WTC11 (cell line): ENCODE data around the gene SORCS2. TPM values are rescaled to one million over a fixed set of nuclear protein-coding genes. Genes with fewer than 3 reads are reported as not detected.

ENCODE experiments used
- ATAC-seq: fragments of 200-7000 bp; cut with Tn5 transposase; 2 replicates; pipeline ENCODE4 v1.10.0; 2021; ENCODE audit warnings: mild to moderate bottlenecking, moderate library complexity
- CTCF ChIA-PET: fragments of 300-600 bp; sonication (Branson Sonifier 250); formaldehyde crosslinking; loops from one replicate; lab custom pipeline; 2021; ENCODE audit warnings: antibody characterized with exemption; lab: Charles Lee
- POLR2A ChIA-PET: fragments of 350-600 bp; sonication (Branson Sonifier 250); formaldehyde crosslinking; loops from one replicate; lab custom pipeline; 2021; ENCODE audit warnings: antibody characterized with exemption; lab: Charles Lee
- DNase-seq: peaks from one replicate; pipeline ENCODE4 v3.0.0; 2021; ENCODE audit warnings: low spot score
- H3K27ac Mint-ChIP-seq: 2 replicates; pipeline ENCODE4 v1.8.0; 2021; ENCODE audit warnings: mixed read lengths
- H3K27me3 Mint-ChIP-seq: 2 replicates; pipeline ENCODE4 v1.8.0; 2021; ENCODE audit warnings: low read depth, mild to moderate bottlenecking, moderate library complexity, mixed read lengths
- H3K36me3 Mint-ChIP-seq: 2 replicates; pipeline ENCODE4 v1.8.0; 2021; ENCODE audit warnings: mixed read lengths
- H3K4me1 Mint-ChIP-seq: 2 replicates; pipeline ENCODE4 v1.8.0; 2022; ENCODE audit warnings: mixed read lengths
- H3K4me3 Mint-ChIP-seq: 2 replicates; pipeline ENCODE4 v1.8.0; 2021; ENCODE audit warnings: mild to moderate bottlenecking, moderate library complexity, mixed read lengths
- H3K9me3 Mint-ChIP-seq: 2 replicates; pipeline ENCODE4 v1.8.0; 2021; ENCODE audit warnings: mixed read lengths
- CBFB ChIP-seq: sonication (generic); formaldehyde crosslinking; IDR thresholded peaks from 2 replicates; pipeline ENCODE4 v1.8.1; 2022; ENCODE audit warnings: mild to moderate bottlenecking, low read depth, missing genetic modification reagents
- EMX1 ChIP-seq: fragments of 250-450 bp; sonication (Bioruptor Pico); IDR thresholded peaks from 2 replicates; pipeline ENCODE4 v1.8.0; 2021; ENCODE audit warnings: mild to moderate bottlenecking
- FOXK1 ChIP-seq: sonication (generic); formaldehyde crosslinking; IDR thresholded peaks from 2 replicates; pipeline ENCODE4 v1.8.0; 2022; ENCODE audit warnings: mild to moderate bottlenecking, moderate library complexity, missing genetic modification reagents
- GRHL2 ChIP-seq: fragments of 250-450 bp; sonication (Bioruptor Pico); IDR thresholded peaks from 2 replicates; pipeline ENCODE4 v1.8.0; 2022; ENCODE audit warnings: mild to moderate bottlenecking, moderate library complexity; ENCODE audit not compliant: insufficient replicate concordance, severe bottlenecking
- IRF2 ChIP-seq: sonication (generic); formaldehyde crosslinking; IDR thresholded peaks from 2 replicates; pipeline ENCODE4 v1.8.0; 2022; ENCODE audit warnings: low read depth, missing genetic modification reagents, borderline replicate concordance
- NFE2L1 ChIP-seq: sonication (generic); formaldehyde crosslinking; IDR thresholded peaks from 2 replicates; pipeline ENCODE4 v1.8.1; 2023; ENCODE audit warnings: missing genetic modification reagents
- RORB ChIP-seq: fragments of 250-450 bp; sonication (Bioruptor Pico); IDR thresholded peaks from 2 replicates; pipeline ENCODE4 v1.9.0; 2021; ENCODE audit warnings: mild to moderate bottlenecking
- SP1 ChIP-seq: sonication (generic); formaldehyde crosslinking; conservative IDR thresholded peaks from 2 replicates; pipeline ENCODE4 v1.8.1; 2022; ENCODE audit warnings: missing genetic modification reagents
- ZNF121 ChIP-seq: sonication (generic); formaldehyde crosslinking; IDR thresholded peaks from 2 replicates; pipeline ENCODE4 v1.8.0; 2023; ENCODE audit warnings: missing genetic modification reagents
- ZNF219 ChIP-seq: sonication (generic); formaldehyde crosslinking; IDR thresholded peaks from 2 replicates; pipeline ENCODE4 v1.8.0; 2023; ENCODE audit warnings: missing genetic modification reagents, mild to moderate bottlenecking, borderline replicate concordance
- ZNF232 ChIP-seq: sonication (generic); formaldehyde crosslinking; IDR thresholded peaks from 2 replicates; pipeline ENCODE4 v1.8.0; 2022; ENCODE audit warnings: mild to moderate bottlenecking, missing genetic modification reagents
- ZNF263 ChIP-seq: sonication (generic); formaldehyde crosslinking; IDR thresholded peaks from 2 replicates; pipeline ENCODE4 v1.8.1; 2022; ENCODE audit warnings: low read depth, mild to moderate bottlenecking, moderate library complexity, missing genetic modification reagents
- ZNF396 ChIP-seq: fragments of 250-450 bp; sonication (Bioruptor Pico); IDR thresholded peaks from 2 replicates; pipeline ENCODE4 v1.8.0; 2021; ENCODE audit warnings: mild to moderate bottlenecking, moderate library complexity, borderline replicate concordance
- ZNF423 ChIP-seq: fragments of 250-450 bp; sonication (Bioruptor Pico); IDR thresholded peaks from 2 replicates; pipeline ENCODE4 v2.1.2; 2022; ENCODE audit warnings: mild to moderate bottlenecking, moderate library complexity
- ZNF671 ChIP-seq: fragments of 250-450 bp; sonication (Bioruptor Pico); IDR thresholded peaks from 2 replicates; pipeline ENCODE4 v1.8.0; 2021; ENCODE audit warnings: mild to moderate bottlenecking
- total RNA-seq: library from RNA; stranded (reverse); gene quantifications from 3 replicates; pipeline ENCODE4 v1.2.3, GENCODE V29; 2021
- TF ChIP-seq, protein P1 (sequence below): sonication (generic); formaldehyde crosslinking; IDR thresholded peaks from 2 replicates; pipeline ENCODE4 v1.8.1; 2022; ENCODE audit warnings: mild to moderate bottlenecking, missing genetic modification reagents, moderate library complexity, borderline replicate concordance
- TF ChIP-seq, protein P2 (sequence below): sonication (generic); formaldehyde crosslinking; IDR thresholded peaks from 2 replicates; pipeline ENCODE4 v1.8.0; 2022; ENCODE audit warnings: mild to moderate bottlenecking, missing genetic modification reagents
- TF ChIP-seq, protein P3 (sequence below): sonication (generic); formaldehyde crosslinking; IDR thresholded peaks from 2 replicates; pipeline ENCODE4 v1.8.0; 2022; ENCODE audit warnings: mild to moderate bottlenecking, missing genetic modification reagents
- TF ChIP-seq, protein P4 (sequence below): sonication (generic); formaldehyde crosslinking; conservative IDR thresholded peaks from 2 replicates; pipeline ENCODE4 v1.8.1; 2022; ENCODE audit warnings: mild to moderate bottlenecking, missing genetic modification reagents
- TF ChIP-seq, protein P5 (sequence below): fragments of 250-450 bp; sonication (Bioruptor Pico); IDR thresholded peaks from 2 replicates; pipeline ENCODE4 v1.9.0; 2021; ENCODE audit warnings: mild to moderate bottlenecking, borderline replicate concordance
- TF ChIP-seq, protein P6 (sequence below): sonication (generic); formaldehyde crosslinking; IDR thresholded peaks from 2 replicates; pipeline ENCODE4 v1.8.1; 2023; ENCODE audit warnings: mild to moderate bottlenecking, missing genetic modification reagents
- TF ChIP-seq, protein P7 (sequence below): fragments of 200-600 bp; IDR thresholded peaks from 2 replicates; pipeline ENCODE4 v1.8.0; 2022; ENCODE audit warnings: antibody characterized with exemption
- TF ChIP-seq, protein P8 (sequence below): sonication (generic); formaldehyde crosslinking; IDR thresholded peaks from 2 replicates; pipeline ENCODE4 v1.8.1; 2022; ENCODE audit warnings: low read depth, missing genetic modification reagents, borderline replicate concordance

The SORCS2 gene
- total RNA-seq, 1 experiment from 2014 or later = 6.6 TPM

DNA sequence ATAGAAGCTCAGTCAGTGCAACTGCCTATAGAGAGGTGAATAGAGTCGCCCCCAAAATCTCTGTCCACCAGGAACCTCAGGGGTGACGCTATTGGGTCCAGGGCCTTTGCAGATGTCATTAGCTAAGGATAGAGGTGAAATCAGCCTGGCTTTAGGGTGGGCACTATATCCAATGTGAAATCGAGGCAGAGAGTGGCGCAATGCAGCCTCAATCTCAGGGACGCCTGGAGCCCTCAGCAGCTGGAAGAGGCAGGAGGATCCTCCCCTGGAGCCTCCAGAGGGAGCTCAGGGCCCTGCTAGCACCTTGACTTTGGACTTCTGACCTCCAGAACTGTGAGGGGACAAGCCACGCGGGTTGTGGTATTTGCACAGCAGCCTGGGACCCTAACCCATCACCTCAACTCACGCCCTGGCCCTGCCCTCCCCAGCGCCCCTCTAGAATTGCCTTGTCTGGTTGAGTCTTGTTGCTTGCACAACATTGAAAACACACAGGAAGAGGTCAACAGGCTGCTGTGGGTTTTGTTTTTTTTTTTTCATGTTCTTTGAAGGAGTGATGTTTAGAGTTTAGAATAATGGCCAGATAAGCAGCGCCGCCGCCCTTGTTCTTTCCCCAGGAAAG lies 331.8 kb downstream of the SORCS2 start:
- Mint-ChIP-seq H3K4me3 (no peak overlapping the region), H3K27ac (no peak overlapping the region), H3K36me3 (no peaks in the 10 kb centered on the region), H3K9me3 (no peaks in the 10 kb centered on the region), H3K27me3 (no peaks in the 10 kb centered on the region; the same call in 1 of the 2 replicates), H3K4me1 (peaks cover 17% of the 10 kb centered on the region)
- POLR2A ChIA-PET = no interaction called here
- CTCF ChIA-PET = interaction anchor here (1.0 to 1.1 kb wide), 2 partner anchors 124 to 126 kb away, joined by 3 to 5 read pairs; no protein-coding TSS in a partner anchor
- ATAC-seq (no peak), DNase-seq (no peak)
- TF ChIP-seq, protein P1, sequence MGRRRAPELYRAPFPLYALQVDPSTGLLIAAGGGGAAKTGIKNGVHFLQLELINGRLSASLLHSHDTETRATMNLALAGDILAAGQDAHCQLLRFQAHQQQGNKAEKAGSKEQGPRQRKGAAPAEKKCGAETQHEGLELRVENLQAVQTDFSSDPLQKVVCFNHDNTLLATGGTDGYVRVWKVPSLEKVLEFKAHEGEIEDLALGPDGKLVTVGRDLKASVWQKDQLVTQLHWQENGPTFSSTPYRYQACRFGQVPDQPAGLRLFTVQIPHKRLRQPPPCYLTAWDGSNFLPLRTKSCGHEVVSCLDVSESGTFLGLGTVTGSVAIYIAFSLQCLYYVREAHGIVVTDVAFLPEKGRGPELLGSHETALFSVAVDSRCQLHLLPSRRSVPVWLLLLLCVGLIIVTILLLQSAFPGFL (CRISPR knock-in tag) = no peak
- TF ChIP-seq, protein P2, sequence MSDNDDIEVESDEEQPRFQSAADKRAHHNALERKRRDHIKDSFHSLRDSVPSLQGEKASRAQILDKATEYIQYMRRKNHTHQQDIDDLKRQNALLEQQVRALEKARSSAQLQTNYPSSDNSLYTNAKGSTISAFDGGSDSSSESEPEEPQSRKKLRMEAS (CRISPR knock-in tag) = no peak
- no peak for TF ChIP-seq RORB (CRISPR knock-in tag)
- no peak for TF ChIP-seq CBFB (CRISPR knock-in tag)
- TF ChIP-seq, protein P3, sequence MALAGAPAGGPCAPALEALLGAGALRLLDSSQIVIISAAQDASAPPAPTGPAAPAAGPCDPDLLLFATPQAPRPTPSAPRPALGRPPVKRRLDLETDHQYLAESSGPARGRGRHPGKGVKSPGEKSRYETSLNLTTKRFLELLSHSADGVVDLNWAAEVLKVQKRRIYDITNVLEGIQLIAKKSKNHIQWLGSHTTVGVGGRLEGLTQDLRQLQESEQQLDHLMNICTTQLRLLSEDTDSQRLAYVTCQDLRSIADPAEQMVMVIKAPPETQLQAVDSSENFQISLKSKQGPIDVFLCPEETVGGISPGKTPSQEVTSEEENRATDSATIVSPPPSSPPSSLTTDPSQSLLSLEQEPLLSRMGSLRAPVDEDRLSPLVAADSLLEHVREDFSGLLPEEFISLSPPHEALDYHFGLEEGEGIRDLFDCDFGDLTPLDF (CRISPR knock-in tag) = no peak
- no peak for TF ChIP-seq SP1 (CRISPR knock-in tag)
- no peak for TF ChIP-seq ZNF232 (CRISPR knock-in tag)
- no peak for TF ChIP-seq ZNF671 (CRISPR knock-in tag)
- no peak for TF ChIP-seq NFE2L1 (CRISPR knock-in tag)
- no peak for TF ChIP-seq ZNF263 (CRISPR knock-in tag)
- TF ChIP-seq FOXK1 (CRISPR knock-in tag) = no peak
- TF ChIP-seq, protein P4, sequence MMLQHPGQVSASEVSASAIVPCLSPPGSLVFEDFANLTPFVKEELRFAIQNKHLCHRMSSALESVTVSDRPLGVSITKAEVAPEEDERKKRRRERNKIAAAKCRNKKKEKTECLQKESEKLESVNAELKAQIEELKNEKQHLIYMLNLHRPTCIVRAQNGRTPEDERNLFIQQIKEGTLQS (CRISPR knock-in tag) = no peak
- TF ChIP-seq EMX1 (CRISPR knock-in tag) = no peak
- no peak for TF ChIP-seq IRF2 (CRISPR knock-in tag)
- TF ChIP-seq ZNF396 (CRISPR knock-in tag) = no peak
- TF ChIP-seq ZNF219 (CRISPR knock-in tag) = no peak
- TF ChIP-seq, protein P5, sequence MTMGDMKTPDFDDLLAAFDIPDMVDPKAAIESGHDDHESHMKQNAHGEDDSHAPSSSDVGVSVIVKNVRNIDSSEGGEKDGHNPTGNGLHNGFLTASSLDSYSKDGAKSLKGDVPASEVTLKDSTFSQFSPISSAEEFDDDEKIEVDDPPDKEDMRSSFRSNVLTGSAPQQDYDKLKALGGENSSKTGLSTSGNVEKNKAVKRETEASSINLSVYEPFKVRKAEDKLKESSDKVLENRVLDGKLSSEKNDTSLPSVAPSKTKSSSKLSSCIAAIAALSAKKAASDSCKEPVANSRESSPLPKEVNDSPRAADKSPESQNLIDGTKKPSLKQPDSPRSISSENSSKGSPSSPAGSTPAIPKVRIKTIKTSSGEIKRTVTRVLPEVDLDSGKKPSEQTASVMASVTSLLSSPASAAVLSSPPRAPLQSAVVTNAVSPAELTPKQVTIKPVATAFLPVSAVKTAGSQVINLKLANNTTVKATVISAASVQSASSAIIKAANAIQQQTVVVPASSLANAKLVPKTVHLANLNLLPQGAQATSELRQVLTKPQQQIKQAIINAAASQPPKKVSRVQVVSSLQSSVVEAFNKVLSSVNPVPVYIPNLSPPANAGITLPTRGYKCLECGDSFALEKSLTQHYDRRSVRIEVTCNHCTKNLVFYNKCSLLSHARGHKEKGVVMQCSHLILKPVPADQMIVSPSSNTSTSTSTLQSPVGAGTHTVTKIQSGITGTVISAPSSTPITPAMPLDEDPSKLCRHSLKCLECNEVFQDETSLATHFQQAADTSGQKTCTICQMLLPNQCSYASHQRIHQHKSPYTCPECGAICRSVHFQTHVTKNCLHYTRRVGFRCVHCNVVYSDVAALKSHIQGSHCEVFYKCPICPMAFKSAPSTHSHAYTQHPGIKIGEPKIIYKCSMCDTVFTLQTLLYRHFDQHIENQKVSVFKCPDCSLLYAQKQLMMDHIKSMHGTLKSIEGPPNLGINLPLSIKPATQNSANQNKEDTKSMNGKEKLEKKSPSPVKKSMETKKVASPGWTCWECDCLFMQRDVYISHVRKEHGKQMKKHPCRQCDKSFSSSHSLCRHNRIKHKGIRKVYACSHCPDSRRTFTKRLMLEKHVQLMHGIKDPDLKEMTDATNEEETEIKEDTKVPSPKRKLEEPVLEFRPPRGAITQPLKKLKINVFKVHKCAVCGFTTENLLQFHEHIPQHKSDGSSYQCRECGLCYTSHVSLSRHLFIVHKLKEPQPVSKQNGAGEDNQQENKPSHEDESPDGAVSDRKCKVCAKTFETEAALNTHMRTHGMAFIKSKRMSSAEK = no peak

DNA sequence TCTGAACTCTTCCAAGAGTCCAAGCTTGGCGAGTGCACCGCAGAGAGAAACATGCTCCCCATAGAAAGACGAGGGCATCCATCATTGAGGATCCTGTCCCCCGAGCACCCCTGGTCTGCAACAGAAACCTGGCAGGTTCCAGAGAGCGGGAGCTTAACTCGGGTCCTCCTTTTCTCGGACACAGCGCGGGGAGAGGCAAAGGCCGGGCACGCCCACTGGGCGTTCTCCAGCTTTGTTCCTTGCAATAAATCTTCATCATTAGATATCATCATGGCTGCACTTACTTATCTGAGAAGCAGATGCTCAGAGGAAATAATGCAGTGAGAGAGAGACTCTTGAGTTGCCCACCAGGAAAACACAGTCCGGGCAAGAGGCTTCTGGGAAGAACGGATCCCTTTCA lies 332.5 kb downstream of the SORCS2 start:
- H3K27ac Mint-ChIP-seq = no peak overlapping the region
- ChIA-PET CTCF (no interaction called here), POLR2A (no interaction called here)
- H3K4me1 Mint-ChIP-seq = peaks cover 24% of the 10 kb centered on the region
- no peak for ATAC-seq
- H3K36me3 Mint-ChIP-seq = no peaks in the 10 kb centered on the region
- no peaks in the 10 kb centered on the region; the same call in 1 of the 2 replicates for H3K27me3 Mint-ChIP-seq
- no peaks in the 10 kb centered on the region for H3K9me3 Mint-ChIP-seq
- no peak for DNase-seq
- no peak overlapping the region for H3K4me3 Mint-ChIP-seq
- no peak for TF ChIP-seq ZNF121 (CRISPR knock-in tag)
- no peak for TF ChIP-seq ZNF423
- TF ChIP-seq, protein P6, sequence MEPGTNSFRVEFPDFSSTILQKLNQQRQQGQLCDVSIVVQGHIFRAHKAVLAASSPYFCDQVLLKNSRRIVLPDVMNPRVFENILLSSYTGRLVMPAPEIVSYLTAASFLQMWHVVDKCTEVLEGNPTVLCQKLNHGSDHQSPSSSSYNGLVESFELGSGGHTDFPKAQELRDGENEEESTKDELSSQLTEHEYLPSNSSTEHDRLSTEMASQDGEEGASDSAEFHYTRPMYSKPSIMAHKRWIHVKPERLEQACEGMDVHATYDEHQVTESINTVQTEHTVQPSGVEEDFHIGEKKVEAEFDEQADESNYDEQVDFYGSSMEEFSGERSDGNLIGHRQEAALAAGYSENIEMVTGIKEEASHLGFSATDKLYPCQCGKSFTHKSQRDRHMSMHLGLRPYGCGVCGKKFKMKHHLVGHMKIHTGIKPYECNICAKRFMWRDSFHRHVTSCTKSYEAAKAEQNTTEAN (CRISPR knock-in tag) = no peak
- TF ChIP-seq, protein P7, sequence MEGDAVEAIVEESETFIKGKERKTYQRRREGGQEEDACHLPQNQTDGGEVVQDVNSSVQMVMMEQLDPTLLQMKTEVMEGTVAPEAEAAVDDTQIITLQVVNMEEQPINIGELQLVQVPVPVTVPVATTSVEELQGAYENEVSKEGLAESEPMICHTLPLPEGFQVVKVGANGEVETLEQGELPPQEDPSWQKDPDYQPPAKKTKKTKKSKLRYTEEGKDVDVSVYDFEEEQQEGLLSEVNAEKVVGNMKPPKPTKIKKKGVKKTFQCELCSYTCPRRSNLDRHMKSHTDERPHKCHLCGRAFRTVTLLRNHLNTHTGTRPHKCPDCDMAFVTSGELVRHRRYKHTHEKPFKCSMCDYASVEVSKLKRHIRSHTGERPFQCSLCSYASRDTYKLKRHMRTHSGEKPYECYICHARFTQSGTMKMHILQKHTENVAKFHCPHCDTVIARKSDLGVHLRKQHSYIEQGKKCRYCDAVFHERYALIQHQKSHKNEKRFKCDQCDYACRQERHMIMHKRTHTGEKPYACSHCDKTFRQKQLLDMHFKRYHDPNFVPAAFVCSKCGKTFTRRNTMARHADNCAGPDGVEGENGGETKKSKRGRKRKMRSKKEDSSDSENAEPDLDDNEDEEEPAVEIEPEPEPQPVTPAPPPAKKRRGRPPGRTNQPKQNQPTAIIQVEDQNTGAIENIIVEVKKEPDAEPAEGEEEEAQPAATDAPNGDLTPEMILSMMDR = no peak
- TF ChIP-seq, protein P8, sequence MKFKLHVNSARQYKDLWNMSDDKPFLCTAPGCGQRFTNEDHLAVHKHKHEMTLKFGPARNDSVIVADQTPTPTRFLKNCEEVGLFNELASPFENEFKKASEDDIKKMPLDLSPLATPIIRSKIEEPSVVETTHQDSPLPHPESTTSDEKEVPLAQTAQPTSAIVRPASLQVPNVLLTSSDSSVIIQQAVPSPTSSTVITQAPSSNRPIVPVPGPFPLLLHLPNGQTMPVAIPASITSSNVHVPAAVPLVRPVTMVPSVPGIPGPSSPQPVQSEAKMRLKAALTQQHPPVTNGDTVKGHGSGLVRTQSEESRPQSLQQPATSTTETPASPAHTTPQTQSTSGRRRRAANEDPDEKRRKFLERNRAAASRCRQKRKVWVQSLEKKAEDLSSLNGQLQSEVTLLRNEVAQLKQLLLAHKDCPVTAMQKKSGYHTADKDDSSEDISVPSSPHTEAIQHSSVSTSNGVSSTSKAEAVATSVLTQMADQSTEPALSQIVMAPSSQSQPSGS = no peak
- TF ChIP-seq GRHL2 = no peak
- no peak for TF ChIP-seq SP1 (CRISPR knock-in tag)
